BJ (cell line): ENCODE results near the gene SLC48A1. TPM values are rescaled to one million over a fixed set of nuclear protein-coding genes. Genes with fewer than 3 reads are reported as not detected.

Experiments
- CTCF ChIA-PET: fragments of 350-600 bp; formaldehyde crosslinking; extraction: SDS; loops from one replicate; lab custom pipeline; 2021; ENCODE audit warnings: antibody characterized with exemption, inconsistent platforms; lab: Yijun Ruan, JAX
- POLR2A ChIA-PET: fragments of 300-600 bp; sonication (Branson Sonifier 250); formaldehyde crosslinking; extraction: SDS; loops from one replicate; lab custom pipeline; 2021; ENCODE audit warnings: antibody characterized with exemption; lab: Charles Lee
- DNase-seq: peaks from one replicate; pipeline ENCODE4 v3.0.0-alpha.2; 2011; ENCODE audit warnings: low read depth
- H3K27me3 ChIP-seq: 2 replicates; pipeline ENCODE4 v1.6.0; 2011; ENCODE audit warnings: low read length; ENCODE audit not compliant: control insufficient read depth, insufficient read depth
- H3K36me3 ChIP-seq: 2 replicates; pipeline ENCODE4 v1.5.1; 2011; ENCODE audit warnings: low read length; ENCODE audit not compliant: control insufficient read depth, insufficient read depth
- H3K4me3 ChIP-seq: 2 replicates; pipeline ENCODE4 v1.5.1; 2011; ENCODE audit warnings: low read depth, mild to moderate bottlenecking, control low read depth, low read length
- CTCF ChIP-seq: IDR thresholded peaks from 2 replicates; pipeline ENCODE4 v1.5.1; 2011; ENCODE audit warnings: low read depth, mild to moderate bottlenecking, control low read depth, inconsistent platforms, low read length, moderate library complexity; ENCODE audit not compliant: insufficient read depth
- polyA plus RNA-seq: library from polyadenylated mRNA; depleted of rRNA; stranded (reverse); fragments of >200 nt; gene quantifications from 2 replicates; pipeline ENCODE4 v1.2.3, GENCODE V29; 2011

The SLC48A1 gene
- polyA plus RNA-seq, 1 experiment: 16.6 TPM

DNA sequence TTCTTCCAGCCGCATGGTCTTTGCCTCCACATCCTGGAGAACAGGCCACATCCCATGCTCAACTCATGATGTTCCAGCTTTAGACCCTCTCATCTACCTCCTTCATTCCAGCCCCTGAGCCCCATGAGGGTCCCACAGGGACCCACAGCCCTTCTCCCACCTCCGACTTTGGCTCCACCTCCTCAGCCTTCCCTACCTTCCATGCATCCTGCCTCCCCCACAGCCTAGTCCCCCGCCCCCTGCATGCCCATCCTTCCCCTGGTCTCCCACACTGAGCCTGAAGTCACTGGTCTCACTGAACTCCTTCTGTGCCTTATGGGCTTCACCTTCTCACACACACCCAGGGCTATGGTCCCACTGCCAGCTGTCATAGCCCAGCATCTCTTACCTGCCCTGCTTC is 24.1 kb upstream of the SLC48A1 start:
- Histone ChIP-seq H3K27me3 (peaks cover 6% of the 10 kb centered on the region), H3K4me3 (no peak overlapping the region), H3K36me3 (no peaks in the 10 kb centered on the region)
- DNase-seq: no peak
- ChIA-PET POLR2A (no interaction called here), CTCF (interaction anchor here (1.3 to 17.6 kb wide), 2 partner anchors 11 to 25 kb away, joined by 3 to 454 read pairs; partner anchors contain the start of gene SLC48A1)
- TF ChIP-seq CTCF: no peak

GRCh38 chr12:47750229-47750798 is 22.7 kb upstream of the SLC48A1 start:
- H3K4me3 ChIP-seq: no peak overlapping the region
- DNase-seq: no peak
- TF ChIP-seq CTCF: no peak
- POLR2A ChIA-PET: no interaction called here
- CTCF ChIA-PET: interaction anchor here (2.8 to 6.9 kb wide), 2 partner anchors 8 to 88 kb away, joined by 10 to 107 read pairs; no protein-coding TSS in a partner anchor
- no peaks in the 10 kb centered on the region for H3K36me3 ChIP-seq
- peaks cover 2% of the 10 kb centered on the region for H3K27me3 ChIP-seq

DNA sequence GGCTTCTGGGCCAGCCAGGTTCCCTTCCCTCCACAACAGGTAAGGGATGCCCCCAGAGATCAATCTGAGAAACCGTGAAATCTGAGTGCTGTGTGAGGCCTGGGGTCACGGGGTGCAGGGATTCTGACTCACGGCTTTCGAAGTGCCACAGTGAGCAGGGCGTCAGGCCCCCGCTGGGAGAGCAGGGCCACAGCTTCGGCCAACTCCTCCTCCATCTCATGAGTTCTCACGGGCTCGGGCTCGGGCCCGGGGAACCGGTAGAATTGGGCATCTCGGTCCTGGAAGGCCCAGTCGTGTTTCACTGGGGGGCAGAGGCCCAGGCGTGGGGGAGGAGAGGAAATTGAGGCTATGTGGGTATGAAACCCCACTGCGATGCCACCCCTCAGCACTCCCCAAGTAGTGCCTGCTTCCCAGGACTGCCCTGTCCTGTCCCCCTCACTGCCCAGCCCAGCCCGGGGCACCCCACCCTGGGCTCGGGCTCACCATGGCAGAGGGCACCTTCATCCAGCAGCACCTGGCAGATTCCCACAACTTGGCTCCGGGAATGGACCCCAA is 22.0 kb upstream of the SLC48A1 start:
- POLR2A ChIA-PET: no interaction called here
- Histone ChIP-seq H3K27me3 (0 out of 2 replicates have a peak, but pooled peaks cover 1% of the 10 kb centered on the region), H3K36me3 (no peaks in the 10 kb centered on the region), H3K4me3 (no peak overlapping the region)
- DNase-seq: no peak
- CTCF ChIA-PET: interaction anchor here (1.8 to 9.5 kb wide), 5 partner anchors 8 to 87 kb away, joined by 4 to 107 read pairs (median 12); no protein-coding TSS in a partner anchor
- no peak for TF ChIP-seq CTCF

- no peak overlapping the region for H3K4me3 ChIP-seq
- no peak for TF ChIP-seq CTCF
- H3K36me3 ChIP-seq: no peaks in the 10 kb centered on the region
- ChIA-PET POLR2A (no interaction called here), CTCF (interaction anchor here (1.8 to 9.5 kb wide), 5 partner anchors 9 to 87 kb away, joined by 4 to 107 read pairs (median 12); no protein-coding TSS in a partner anchor)
- 0 out of 2 replicates have a peak, but pooled peaks cover 1% of the 10 kb centered on the region for H3K27me3 ChIP-seq
- no peak for DNase-seq
Observed at GRCh38 chr12:47751561-47751960, 21.5 kb upstream of the SLC48A1 start.

DNA sequence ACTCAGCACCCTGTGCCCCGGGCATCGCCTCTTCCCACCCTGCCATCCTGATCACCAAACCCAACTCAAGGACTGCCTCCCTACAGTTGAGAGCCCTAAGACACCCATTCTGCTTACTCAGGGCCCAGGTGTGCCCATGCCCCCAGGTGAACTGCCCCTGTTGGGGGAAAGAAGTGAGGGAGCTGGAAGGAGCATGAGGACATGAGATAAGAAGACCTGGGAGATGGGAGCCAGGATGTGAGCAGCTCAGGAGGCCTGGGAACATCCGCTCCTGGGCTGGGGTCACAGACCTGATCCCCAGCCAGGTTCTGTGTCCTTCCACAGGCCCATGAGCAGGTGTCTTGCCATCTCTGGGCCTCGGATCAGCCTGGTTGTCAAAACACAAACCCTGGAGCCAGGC is 20.9 kb upstream of the SLC48A1 start:
- DNase-seq: no peak
- no peak for TF ChIP-seq CTCF
- H3K4me3 ChIP-seq: no peak overlapping the region
- CTCF ChIA-PET: interaction anchor here (1.8 to 9.5 kb wide), 5 partner anchors 9 to 86 kb away, joined by 4 to 107 read pairs (median 12); no protein-coding TSS in a partner anchor
- POLR2A ChIA-PET: no interaction called here
- H3K36me3 ChIP-seq: no peaks in the 10 kb centered on the region
- 0 out of 2 replicates have a peak, but pooled peaks cover 1% of the 10 kb centered on the region for H3K27me3 ChIP-seq
